ENCODE data around the gene ZMAT5.
"Not testable (repeated sequence)": the region's sequence is repeated elsewhere in the genome, so short reads cannot be mapped to it uniquely, and the experiment has no call there.

The ZMAT5 gene

DNA sequence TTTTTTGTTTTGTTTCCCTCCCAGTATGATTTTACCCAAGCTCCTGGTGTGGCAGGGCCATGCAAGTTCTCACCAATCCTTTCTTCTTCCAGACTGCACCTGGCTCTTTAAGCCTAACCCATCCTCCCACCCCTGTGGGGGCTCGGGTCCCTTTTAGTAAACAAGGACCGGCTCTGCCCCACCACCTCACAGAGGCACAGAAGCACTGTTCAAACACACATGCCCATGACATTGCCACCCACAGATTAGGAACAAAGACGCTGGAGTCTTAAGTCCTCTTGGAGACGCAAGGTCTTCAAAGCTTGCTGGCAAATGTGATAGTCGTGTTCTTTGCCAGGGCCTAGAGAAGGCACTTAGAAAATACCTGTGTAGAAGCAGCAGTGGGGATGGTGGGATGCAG, 19.2 kb upstream of the ZMAT5 start:
- DNase-seq (ENCODE audit: low read depth), result no peak

GRCh38 chr22:29784451-29785361, 17.9 kb upstream of the ZMAT5 start:
- DNase-seq (ENCODE audit: low read depth), result no peak

DNA sequence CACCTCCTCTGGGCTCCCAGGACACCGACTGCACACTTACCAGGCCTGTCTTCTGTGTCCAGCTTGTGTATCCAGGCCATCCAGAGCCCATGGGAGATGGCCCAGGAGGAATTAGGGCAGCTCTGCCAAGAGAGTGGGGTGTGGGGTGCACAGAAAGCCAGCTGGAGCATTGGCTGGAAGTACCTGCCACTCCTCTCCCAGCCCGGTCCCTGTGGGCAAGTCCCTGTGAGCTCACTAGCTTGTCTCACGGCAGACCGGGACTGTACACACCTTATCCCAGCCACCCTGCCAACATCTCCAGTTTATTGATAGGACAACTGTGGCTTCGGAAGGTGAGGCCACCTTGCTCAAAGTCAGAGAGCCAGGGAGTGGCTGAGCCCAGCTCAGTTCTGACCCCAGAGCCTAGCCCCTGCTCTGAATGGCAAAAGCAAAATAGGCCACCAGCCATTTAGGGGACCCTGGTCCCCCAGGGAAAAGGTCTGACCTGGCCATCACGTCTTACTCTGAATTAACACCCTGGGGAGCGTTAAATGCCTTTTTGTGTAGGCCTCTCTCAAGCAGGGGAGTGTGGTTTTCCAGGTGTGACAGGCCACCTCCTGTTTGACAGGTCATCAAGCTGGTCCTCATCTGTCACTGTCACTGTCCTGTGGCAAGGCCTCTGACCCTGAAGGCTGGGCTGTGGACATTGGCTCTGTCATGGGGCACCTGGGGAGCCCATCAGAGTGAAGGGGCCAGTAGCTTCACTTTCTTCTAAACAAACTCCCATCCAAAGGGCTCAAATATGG, 15.4 kb upstream of the ZMAT5 start:
- DNase-seq (ENCODE audit: low read depth), result no peak

DNA sequence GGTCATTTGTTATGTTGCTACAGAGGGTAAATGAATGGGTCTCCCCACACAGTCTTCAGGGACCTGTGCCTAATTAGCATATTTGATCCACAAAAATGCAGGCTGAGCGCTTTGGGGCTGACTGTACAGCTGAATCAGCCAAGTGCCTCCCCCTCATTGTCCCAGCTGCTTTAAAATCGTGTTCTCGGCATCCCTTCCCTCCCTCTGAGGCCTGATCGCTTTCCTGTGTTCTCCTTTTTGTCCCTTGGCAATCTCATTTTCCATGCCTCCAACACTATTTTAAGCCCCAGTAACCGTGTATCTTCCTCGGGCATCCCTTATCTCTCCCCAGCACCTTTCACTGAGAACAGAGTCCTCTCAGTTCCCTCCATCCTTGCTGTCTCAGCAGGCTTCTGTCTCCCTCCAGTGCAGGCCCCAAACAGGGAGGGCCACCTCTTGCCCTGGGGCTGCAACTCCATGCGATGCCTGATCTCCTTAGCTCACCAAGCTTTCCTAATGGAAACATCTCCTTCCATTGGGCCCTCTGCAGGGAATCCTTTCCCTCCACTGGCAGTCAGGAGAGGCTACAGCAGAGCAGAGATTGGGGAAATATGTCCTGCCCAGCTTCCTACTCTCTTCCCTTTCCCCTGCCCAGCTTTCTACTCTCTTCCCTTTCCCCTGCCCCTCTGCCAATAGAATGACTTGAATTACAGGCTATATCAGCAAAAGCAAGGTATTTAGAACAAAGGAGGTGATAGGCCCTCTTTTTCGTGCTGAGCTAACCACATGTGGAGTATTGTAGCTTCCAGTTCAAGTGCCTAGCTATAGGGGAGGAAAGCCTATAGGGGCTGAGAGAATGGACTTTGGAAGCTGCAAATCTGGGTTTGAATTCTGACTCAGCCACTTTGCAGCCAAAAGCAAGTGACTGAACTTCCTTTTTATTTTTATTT, 14.2 kb upstream of the ZMAT5 start:
- no peak for DNase-seq (ENCODE audit: low read depth)

- DNase-seq (ENCODE audit: low read depth), result no peak
These were observed 13.4 kb upstream of the ZMAT5 start for GRCh38 chr22:29780220-29780619.

- no peak for DNase-seq (ENCODE audit: low read depth)
These were observed 6.4 kb upstream of the ZMAT5 start for GRCh38 chr22:29773233-29773632.

- DNase-seq (ENCODE audit: low read depth), result no peak
These were observed 5.4 kb upstream of the ZMAT5 start for GRCh38 chr22:29772170-29772641.

- no peak for DNase-seq (ENCODE audit: low read depth)
These were observed 3.0 kb upstream of the ZMAT5 start for GRCh38 chr22:29769723-29770321.

DNA sequence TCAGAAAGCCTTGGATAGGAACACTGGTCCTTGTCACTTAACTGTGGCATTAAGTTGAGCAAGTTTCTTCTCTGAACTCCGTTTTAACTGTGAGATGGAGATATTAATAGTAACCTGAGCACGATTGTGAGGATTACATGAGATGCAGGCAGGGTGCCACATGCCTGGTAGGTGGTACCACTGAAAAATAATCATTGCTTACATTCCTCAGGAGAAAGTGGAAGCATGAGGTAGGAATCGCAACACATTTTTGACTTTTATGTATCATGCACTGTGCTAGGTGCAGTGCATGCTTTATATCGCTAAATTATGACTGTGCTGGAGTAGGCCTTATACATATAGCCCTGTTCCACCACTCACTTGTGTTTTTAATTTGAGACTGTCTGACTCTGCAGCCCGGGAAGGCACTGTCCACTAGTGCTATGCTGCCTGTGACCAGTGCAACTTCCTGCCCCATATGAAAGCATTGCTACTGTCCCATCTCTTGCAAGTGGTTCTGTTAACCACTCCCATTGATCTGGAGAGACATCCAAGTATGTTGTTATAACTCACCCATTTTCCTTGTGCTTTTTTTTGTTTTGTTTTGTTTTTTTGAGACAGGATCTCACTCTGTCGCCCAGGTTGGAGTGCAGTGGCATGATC, 1.4 kb upstream of the ZMAT5 start:
- no peak for DNase-seq (ENCODE audit: low read depth)

- DNase-seq (ENCODE audit: low read depth), result peak; percentile 89
These were observed 604 bp upstream of the ZMAT5 start, which contains the start of gene UQCR10 for GRCh38 chr22:29767171-29768051. UQCR10 (plus strand) TSS chr22:29767369; CDS start chr22:29767399, 30 bp downstream.

DNA sequence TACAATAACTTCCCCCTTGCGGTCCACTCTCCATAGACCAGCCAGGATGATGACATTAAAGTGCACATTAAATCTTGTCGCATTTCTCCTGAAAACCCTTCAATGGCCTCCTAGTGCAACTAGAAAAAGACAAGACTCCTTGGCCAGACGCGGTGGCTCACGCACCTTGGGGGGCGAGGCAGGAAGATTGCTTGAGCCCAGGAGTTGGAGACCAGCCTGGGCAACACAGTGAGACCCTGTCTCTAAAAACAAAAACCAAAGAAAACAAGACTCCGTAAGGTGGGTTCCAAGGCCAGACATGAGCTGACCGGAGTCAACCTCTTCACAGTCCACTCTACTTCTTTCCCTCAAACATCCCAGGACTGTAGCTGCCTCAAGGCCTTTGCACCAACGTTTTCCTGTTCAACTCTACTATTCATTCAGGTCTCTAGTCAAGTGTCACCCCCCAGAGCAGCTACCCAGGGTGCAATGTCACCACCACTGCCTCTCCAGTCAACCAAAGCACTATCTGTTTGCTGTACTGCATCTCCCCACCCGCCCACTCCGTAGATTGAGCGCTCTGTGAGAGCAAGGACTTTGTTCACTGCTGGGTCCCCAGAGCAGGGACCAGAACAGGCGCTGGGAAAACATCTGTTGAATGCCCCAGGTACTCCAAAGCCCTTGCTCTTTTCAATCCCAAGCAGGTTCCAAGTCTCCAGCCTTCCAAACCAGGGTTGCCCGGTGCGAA, 739 bp downstream of the ZMAT5 start:
- DNase-seq (ENCODE audit: low read depth), result peak; percentile 6

DNA sequence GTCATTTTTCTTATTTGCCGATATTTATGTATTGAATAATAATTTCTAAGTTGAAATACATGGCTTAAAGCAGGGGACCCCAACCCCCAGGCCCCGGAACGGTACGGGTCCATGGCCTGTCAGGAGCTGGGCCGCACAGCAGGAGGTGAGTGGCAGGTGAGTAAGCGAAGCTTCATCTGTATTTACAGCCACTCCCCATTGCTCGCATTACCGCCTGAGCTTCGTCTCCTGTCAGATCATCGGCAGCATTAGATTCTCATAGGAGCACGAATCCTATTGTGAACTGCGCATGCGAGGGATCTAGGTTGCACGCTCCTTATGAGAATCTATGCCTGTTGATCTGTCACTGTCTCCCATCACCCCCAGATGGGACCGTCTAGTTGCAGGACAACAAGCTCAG, 4.5 kb downstream of the ZMAT5 start:
- DNase-seq (ENCODE audit: low read depth), result no peak

GRCh38 chr22:29758959-29759358, 7.8 kb downstream of the ZMAT5 start:
- DNase-seq (ENCODE audit: low read depth), result no peak

GRCh38 chr22:29758068-29758622, 8.7 kb downstream of the ZMAT5 start:
- no peak for DNase-seq (ENCODE audit: low read depth)

- DNase-seq (ENCODE audit: low read depth), result no peak
These were observed 9.7 kb downstream of the ZMAT5 start for GRCh38 chr22:29757096-29757495.

GRCh38 chr22:29756341-29756740, 10.5 kb downstream of the ZMAT5 start:
- DNase-seq (ENCODE audit: low read depth), result no peak

DNA sequence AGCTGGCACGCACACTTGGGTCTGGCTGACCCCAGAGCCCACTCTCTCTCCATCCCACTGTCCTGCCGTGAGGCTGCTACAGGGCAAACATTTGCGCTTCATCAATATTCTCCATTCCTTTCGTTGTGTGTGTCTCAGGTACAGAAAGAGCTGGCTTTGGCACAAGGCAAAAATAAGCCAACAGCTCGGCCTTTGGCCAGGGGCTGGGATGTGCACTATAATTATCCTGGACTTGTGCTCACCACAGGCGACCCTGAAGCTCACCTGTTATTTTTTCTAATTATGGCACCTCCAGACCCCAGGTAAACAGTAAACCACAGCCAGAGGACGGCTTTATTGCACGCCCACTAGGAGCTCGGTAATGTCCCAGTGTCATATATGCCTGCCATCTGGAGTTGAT, 10.9 kb downstream of the ZMAT5 start:
- DNase-seq (ENCODE audit: low read depth), result no peak

- not testable (repeated sequence) for DNase-seq (ENCODE audit: low read depth)
These were observed 12.0 kb downstream of the ZMAT5 start for GRCh38 chr22:29754658-29755395.

All from stimulated activated CD8-positive, alpha-beta memory T cell treated with anti-CD3 and anti-CD28 coated beads, Interleukin-12 subunit alpha, Interleukin-12 subunit beta, amount 100 ng/mL, for 1 hour (primary cell).